ENCODE data around the gene FER. TPM values are rescaled to one million over a fixed set of nuclear protein-coding genes. Genes with fewer than 3 reads are reported as not detected.

Gene FER
- polyA plus RNA-seq, 1 of the 3 experiments (the other 2 are of a cell fraction) = 1.8 TPM

GRCh38 chr5:108743846-108744245 lies 3.9 kb upstream of the FER start:
- no peaks in the 10 kb centered on the region for H3K36me3 ChIP-seq (replicated peaks in 1 of 2; ENCODE audit: control insufficient read depth in 1 of 2, insufficient read depth in 2 of 2, low read length in 1 of 2)
- H3F3A ChIP-seq (replicated peaks; ENCODE audit: insufficient read depth) = peaks cover 13% of the 10 kb centered on the region
- H3K4me2 ChIP-seq = no peak overlapping the region
- CTCF ChIA-PET = no interaction called here
- no peaks in the 10 kb centered on the region for H3K9me2 ChIP-seq
- H3K27me3 ChIP-seq (ENCODE audit: insufficient read depth) = no peaks in the 10 kb centered on the region
- no peak for DNase-seq
- H4K20me1 ChIP-seq (ENCODE audit: insufficient read depth) = no peaks in the 10 kb centered on the region
- no peaks in the 10 kb centered on the region for H3K9me3 ChIP-seq
- H3K4me3 ChIP-seq (ENCODE audit: low read depth in 2 of 2, low read length in 1 of 2) = no peak overlapping the region
- no peak for TF ChIP-seq JUND (IDR thresholded peaks at IDR 0.05)
- WGBS (ENCODE audit: low lambda C conversion rate) = 82% methylated on average over 3 of the region's 3 CpGs
- no peak overlapping the region; a peak in 1 of 4 replicates for H3K27ac ChIP-seq (ENCODE audit: low read depth in 2 of 2, low read length in 1 of 2)
- no peak overlapping the region; the same call in 1 of the 2 replicates for H3K9ac ChIP-seq
- peaks cover 7% of the 10 kb centered on the region for H3K79me2 ChIP-seq (ENCODE audit: insufficient read depth)
- H2AFZ ChIP-seq (ENCODE audit: low read depth) = 0 out of 2 replicates have a peak overlapping the region, but pooled peaks have one; percentile 11
- H3K4me1 ChIP-seq (ENCODE audit: control insufficient read depth in 1 of 2, insufficient read depth in 2 of 2, low read depth in 1 of 2, low read length in 1 of 2) = peaks cover 6 to 12% of the 10 kb centered on the region in 2 experiments; a peak in 2 of 4 replicates
- POLR2A ChIA-PET = no interaction called here

- ChIA-PET POLR2A (no interaction called here), CTCF (interaction anchor here (1.4 kb wide), 1 partner anchor 18 kb away, joined by 4 read pairs; no protein-coding TSS in a partner anchor)
- Histone ChIP-seq H3K4me2 (peak overlapping the region; percentile 77), H2AFZ (ENCODE audit: low read depth) (peak overlapping the region; percentile 11), H3K4me3 (ENCODE audit: low read depth in 2 of 2, low read length in 1 of 2) (peak overlapping the region; percentile 71 to 83), H3K4me1 (ENCODE audit: control insufficient read depth in 1 of 2, insufficient read depth in 2 of 2, low read depth in 1 of 2, low read length in 1 of 2) (peaks cover 8 to 16% of the 10 kb centered on the region in 2 experiments; a peak in 3 of 4 replicates), H3K9me3 (no peaks in the 10 kb centered on the region), H3K27me3 (ENCODE audit: insufficient read depth) (no peaks in the 10 kb centered on the region), H3K79me2 (ENCODE audit: insufficient read depth) (peaks cover 36% of the 10 kb centered on the region), H3K27ac (ENCODE audit: low read depth in 2 of 2, low read length in 1 of 2) (peak overlapping the region; percentile 97), H3K36me3 (replicated peaks in 1 of 2; ENCODE audit: control insufficient read depth in 1 of 2, insufficient read depth in 2 of 2, low read length in 1 of 2) (no peaks in the 10 kb centered on the region), H3F3A (replicated peaks; ENCODE audit: insufficient read depth) (peaks cover 17% of the 10 kb centered on the region), H3K9me2 (no peaks in the 10 kb centered on the region), H3K9ac (peak overlapping the region; percentile 98; the same call in 1 of the 2 replicates), H4K20me1 (ENCODE audit: insufficient read depth) (no peaks in the 10 kb centered on the region)
- DNase-seq = no peak
- WGBS (ENCODE audit: low lambda C conversion rate) = 72% methylated on average over 10 of the region's 10 CpGs
- TF ChIP-seq MXI1 (IDR thresholded peaks at IDR 0.05; ENCODE audit: low read depth, low read length) = no peak
- TF ChIP-seq MEF2A (IDR thresholded peaks at IDR 0.05; ENCODE audit: borderline replicate concordance, low read depth) = no peak
- TF ChIP-seq FOSL2 (IDR thresholded peaks at IDR 0.05; ENCODE audit: borderline replicate concordance, low read depth) = no peak
- no peak for TF ChIP-seq RAD21 (IDR thresholded peaks at IDR 0.05; ENCODE audit: low read length)
- TF ChIP-seq TAF1 (IDR thresholded peaks at IDR 0.05; ENCODE audit: borderline replicate concordance, low read depth, low read length) = no peak
- TF ChIP-seq POLR2AphosphoS5 (IDR thresholded peaks at IDR 0.05; ENCODE audit: low read depth, low read length) = no peak
- no peak for TF ChIP-seq USF2 (IDR thresholded peaks at IDR 0.05; ENCODE audit: borderline replicate concordance, low read depth, low read length)
- TF ChIP-seq RXRA (IDR thresholded peaks at IDR 0.05; ENCODE audit: borderline replicate concordance, low read depth) = no peak
- TF ChIP-seq REST (IDR thresholded peaks at IDR 0.05; ENCODE audit: low read depth, low read length) = no peak
- TF ChIP-seq FOXJ3 (CRISPR knock-in tag; IDR thresholded peaks at IDR 0.05) = no peak
- TF ChIP-seq IRF3 (IDR thresholded peaks at IDR 0.05; ENCODE audit: low read depth, low read length) = no peak
Observed at GRCh38 chr5:108747111-108747773, 455 bp upstream of the FER start.
